ENCODE results near the gene LY86. TPM values are rescaled to one million over a fixed set of nuclear protein-coding genes. Genes with fewer than 3 reads are reported as not detected.

LY86 gene
- total RNA-seq, 4 donors from 2014 or later, result 0.88 to 2.1 (median 1.6) TPM; not detected in 1

DNA sequence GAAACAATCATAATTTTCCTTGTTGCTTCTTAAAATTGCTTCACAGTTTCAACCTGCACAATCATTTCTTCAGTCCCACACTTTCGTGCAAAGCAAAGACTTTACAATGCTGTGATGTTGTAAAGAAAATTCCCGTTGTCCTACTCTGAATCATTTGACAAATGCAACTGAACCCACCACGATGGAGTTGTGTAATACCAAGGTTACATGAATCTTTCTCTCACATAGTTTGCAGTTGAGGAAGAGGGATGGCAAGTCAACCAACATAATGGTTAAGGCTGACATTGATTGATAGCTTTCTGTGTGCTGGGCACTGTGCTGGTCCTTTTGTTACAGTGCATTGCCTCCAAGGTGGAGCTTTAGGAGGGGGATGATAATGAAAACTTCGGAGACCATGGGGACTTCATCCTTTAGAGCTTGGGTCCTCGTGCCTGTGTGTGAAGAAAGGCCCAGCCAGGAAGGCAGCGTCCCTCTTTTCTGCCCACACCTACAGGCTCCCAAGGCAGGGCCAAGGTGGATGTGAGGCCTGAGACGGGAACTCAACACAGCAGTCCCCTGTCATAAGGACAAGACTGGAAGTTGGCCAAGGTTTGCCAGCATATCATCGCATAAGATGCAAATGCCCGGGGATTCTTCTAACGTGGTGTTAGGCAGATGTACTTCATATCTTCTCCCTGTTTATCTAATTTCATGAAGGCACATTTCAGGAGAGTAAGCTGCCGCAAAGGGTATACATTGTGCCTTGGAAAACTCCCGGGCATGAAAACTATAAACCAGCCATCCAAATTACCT lies 96.9 kb downstream of the LY86 start:
- TF ChIP-seq POLR2A (IDR thresholded peaks at IDR 0.05) (no peak), CTCF (IDR thresholded peaks at IDR 0.05) (no peak)
- no peak overlapping the region for H3K4me3 ChIP-seq (ENCODE audit: low read depth, poor library complexity, severe bottlenecking)
- peak in 1 of 2 donors; percentile 62 for DNase-seq (ENCODE audit: low spot score in 2 of 2)
- intact Hi-C loops (cut with DNase I; ENCODE audit: low total_unique reads), result no loop called here
- WGBS, 2 donors, result 88 to 92% methylated on average over 12 of the region's 12 CpGs

DNA sequence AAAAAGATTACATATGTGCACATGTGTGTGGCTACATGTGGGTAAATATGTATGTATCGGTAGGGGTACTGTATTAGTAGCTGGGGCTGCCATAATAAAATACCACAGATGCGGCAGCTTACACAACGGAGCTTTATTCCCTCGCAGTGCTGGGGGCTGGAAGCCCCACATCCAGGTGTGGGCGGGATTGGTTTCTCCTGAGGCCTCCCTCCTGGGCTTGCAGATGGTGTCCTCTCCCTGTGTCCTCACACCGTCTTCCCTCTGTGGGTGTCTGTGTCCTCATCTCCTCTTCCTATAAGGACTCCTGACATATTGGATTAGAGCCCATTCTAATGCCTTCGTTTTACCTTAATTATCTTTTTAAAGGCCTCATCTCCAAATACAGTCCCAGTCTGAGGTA lies 97.7 kb downstream of the LY86 start:
- TF ChIP-seq POLR2A (IDR thresholded peaks at IDR 0.05) (no peak), CTCF (IDR thresholded peaks at IDR 0.05) (no peak)
- WGBS, 2 donors, result 87 to 89% methylated on average over 7 of the region's 7 CpGs
- H3K4me3 ChIP-seq (ENCODE audit: low read depth, poor library complexity, severe bottlenecking), result no peak overlapping the region
- intact Hi-C loops (cut with DNase I; ENCODE audit: low total_unique reads), result no loop called here
- DNase-seq (ENCODE audit: low spot score in 2 of 2), result peak in 1 of 2 donors; percentile 72

- 39 to 40% methylated on average over 26 of the region's 26 CpGs for WGBS, 2 donors
- no peak for TF ChIP-seq POLR2A (IDR thresholded peaks at IDR 0.05)
- TF ChIP-seq CTCF (IDR thresholded peaks at IDR 0.05), result no peak
- DNase-seq (ENCODE audit: low spot score in 2 of 2), result peak; percentile 90 to 97
- H3K4me3 ChIP-seq (ENCODE audit: low read depth, poor library complexity, severe bottlenecking), result no peak overlapping the region
- intact Hi-C loops (cut with DNase I; ENCODE audit: low total_unique reads), result no loop called here
Observed at GRCh38 chr6:6686748-6687601, 98.5 kb downstream of the LY86 start.

GRCh38 chr6:6688283-6688682 lies 99.8 kb downstream of the LY86 start:
- 38 to 50% methylated on average over 1 of the region's 1 CpG for WGBS, 2 donors
- intact Hi-C loops (cut with DNase I; ENCODE audit: low total_unique reads), result no loop called here
- peak in 1 of 2 donors; percentile 9 for DNase-seq (ENCODE audit: low spot score in 2 of 2)

GRCh38 chr6:6688951-6689350 lies 100.4 kb downstream of the LY86 start:
- 15 to 28% methylated on average over 1 of the region's 1 CpG for WGBS, 2 donors
- intact Hi-C loops (cut with DNase I; ENCODE audit: low total_unique reads), result no loop called here

More at GRCh38 chr6:6688283-6688682, 99.8 kb downstream of the LY86 start:
- no peak for TF ChIP-seq POLR2A (IDR thresholded peaks at IDR 0.05)
- TF ChIP-seq CTCF (IDR thresholded peaks at IDR 0.05), result no peak
- no peak overlapping the region for H3K4me3 ChIP-seq (ENCODE audit: low read depth, poor library complexity, severe bottlenecking)

More at GRCh38 chr6:6688951-6689350, 100.4 kb downstream of the LY86 start:
- H3K4me3 ChIP-seq (ENCODE audit: low read depth, poor library complexity, severe bottlenecking), result no peak overlapping the region
- DNase-seq (ENCODE audit: low spot score in 2 of 2), result peak in 1 of 2 donors; percentile 54
- TF ChIP-seq CTCF (IDR thresholded peaks at IDR 0.05), result no peak
- no peak for TF ChIP-seq POLR2A (IDR thresholded peaks at IDR 0.05)
